Ascending aorta (tissue), 2 donors: ENCODE measurements around the gene DGCR2. TPM values are rescaled to one million over a fixed set of nuclear protein-coding genes. Genes with fewer than 3 reads are reported as not detected.

ENCODE experiments used
- DNase-seq, 2 donors: peaks; one replicate each; pipeline ENCODE4 v3.0.0-alpha.2; 2019; ENCODE audit warnings: low spot score in 2 of 2
- H3K27ac ChIP-seq, 2 donors: fragments of 200-600 bp; sonication (generic); one replicate each; pipeline ENCODE4 v1.5.1; 2016 to 2017; ENCODE audit warnings: mild to moderate bottlenecking in 1 of 2
- H3K27me3 ChIP-seq: fragments of 200-600 bp; sonication (generic); one replicate; pipeline ENCODE4 v1.5.1; 2017
- H3K36me3 ChIP-seq, 2 donors: fragments of 200-600 bp; sonication (generic); one replicate each; pipeline ENCODE4 v1.5.1; 2016
- H3K4me1 ChIP-seq, 2 donors: fragments of 200-600 bp; sonication (generic); one replicate each; pipeline ENCODE4 v1.5.1; 2016 to 2017; ENCODE audit warnings: mild to moderate bottlenecking in 1 of 2
- H3K4me3 ChIP-seq, 2 donors: fragments of 200-600 bp; sonication (generic); one replicate each; pipeline ENCODE4 v1.5.1; 2016 to 2017; ENCODE audit warnings: mild to moderate bottlenecking in 1 of 2
- H3K9me3 ChIP-seq, 2 donors: fragments of 200-600 bp; sonication (generic); one replicate each; pipeline ENCODE4 v1.5.1; 2016
- CTCF ChIP-seq, 3 experiments: fragments of 200-600 bp in 2 of 3; fragments of 450-650 bp in 1 of 3; sonication (generic) in 2 of 3; IDR thresholded peaks; one replicate each; pipeline ENCODE4 v1.5.1; 2016 to 2019; ENCODE audit warnings: antibody characterized with exemption in 3 of 3, mild to moderate bottlenecking in 1 of 3, moderate library complexity in 1 of 3
- intact Hi-C: fragments of 100-400 bp; cut with DNase I; formaldehyde crosslinking; loops from one replicate; pipeline ENCODE4 v1.15.1; 2023
- total RNA-seq: library from RNA; depleted of rRNA; stranded (reverse); fragments of >200 nt; gene quantifications from one replicate; pipeline ENCODE4 v1.1.0, GENCODE V29; 2016

DGCR2 gene
- total RNA-seq, 1 donor from 2014 or later: 34.7 TPM

- Histone ChIP-seq H3K36me3 (peaks cover 74 to 95% of the 10 kb centered on the region in 2 donors), H3K9me3 (no peaks in the 10 kb centered on the region), H3K4me1 (no peaks in the 10 kb centered on the region), H3K27me3 (no peaks in the 10 kb centered on the region), H3K4me3 (no peak overlapping the region), H3K27ac (no peak overlapping the region)
- DNase-seq: no peak
- no peak for TF ChIP-seq CTCF (IDR thresholded peaks at IDR 0.05)
- intact Hi-C loops: no loop called here
Measured at GRCh38 chr22:19065298-19065859, 56.8 kb downstream of the DGCR2 start.

DNA sequence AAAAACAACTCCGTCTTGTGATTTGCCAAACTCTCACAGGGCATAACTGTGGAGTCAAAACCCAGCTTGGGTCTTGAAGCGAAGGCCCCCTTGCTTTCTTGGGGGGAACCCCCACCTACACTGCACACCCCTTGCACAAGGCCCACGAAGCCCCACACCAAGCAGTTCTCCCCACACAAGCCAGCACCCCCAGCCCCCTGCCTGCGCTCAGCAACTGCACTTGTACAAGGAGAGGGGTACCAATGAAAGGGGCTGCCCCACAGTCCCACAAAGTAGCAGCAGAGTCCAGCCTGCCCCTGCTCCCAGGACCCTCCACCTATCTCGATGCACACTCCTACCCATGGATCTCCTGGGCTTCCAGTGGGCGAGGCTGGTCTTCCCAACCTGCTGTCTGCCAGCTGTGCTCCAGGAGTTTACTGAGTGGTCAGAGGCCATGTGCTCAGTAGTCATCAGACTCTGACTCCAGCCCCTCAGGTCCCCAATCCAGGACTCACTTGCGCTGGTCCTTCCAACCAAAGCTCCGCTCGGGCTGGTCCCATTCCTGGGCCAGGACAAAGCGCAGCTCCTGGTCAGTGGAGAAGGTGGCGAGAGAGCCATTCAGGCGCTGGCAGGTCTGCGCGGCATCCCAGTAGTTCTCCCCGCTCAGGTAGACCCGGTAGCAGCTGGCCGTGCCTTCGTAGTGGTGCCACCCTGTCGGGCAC, 57.7 kb downstream of the DGCR2 start:
- intact Hi-C loops: no loop called here
- H3K4me3 ChIP-seq: no peak overlapping the region
- DNase-seq: no peak
- TF ChIP-seq CTCF (IDR thresholded peaks at IDR 0.05): no peak
- H3K9me3 ChIP-seq: no peaks in the 10 kb centered on the region
- H3K27ac ChIP-seq: no peak overlapping the region
- peaks cover 83 to 97% of the 10 kb centered on the region in 2 donors for H3K36me3 ChIP-seq
- no peaks in the 10 kb centered on the region for H3K4me1 ChIP-seq
- no peaks in the 10 kb centered on the region for H3K27me3 ChIP-seq

DNA sequence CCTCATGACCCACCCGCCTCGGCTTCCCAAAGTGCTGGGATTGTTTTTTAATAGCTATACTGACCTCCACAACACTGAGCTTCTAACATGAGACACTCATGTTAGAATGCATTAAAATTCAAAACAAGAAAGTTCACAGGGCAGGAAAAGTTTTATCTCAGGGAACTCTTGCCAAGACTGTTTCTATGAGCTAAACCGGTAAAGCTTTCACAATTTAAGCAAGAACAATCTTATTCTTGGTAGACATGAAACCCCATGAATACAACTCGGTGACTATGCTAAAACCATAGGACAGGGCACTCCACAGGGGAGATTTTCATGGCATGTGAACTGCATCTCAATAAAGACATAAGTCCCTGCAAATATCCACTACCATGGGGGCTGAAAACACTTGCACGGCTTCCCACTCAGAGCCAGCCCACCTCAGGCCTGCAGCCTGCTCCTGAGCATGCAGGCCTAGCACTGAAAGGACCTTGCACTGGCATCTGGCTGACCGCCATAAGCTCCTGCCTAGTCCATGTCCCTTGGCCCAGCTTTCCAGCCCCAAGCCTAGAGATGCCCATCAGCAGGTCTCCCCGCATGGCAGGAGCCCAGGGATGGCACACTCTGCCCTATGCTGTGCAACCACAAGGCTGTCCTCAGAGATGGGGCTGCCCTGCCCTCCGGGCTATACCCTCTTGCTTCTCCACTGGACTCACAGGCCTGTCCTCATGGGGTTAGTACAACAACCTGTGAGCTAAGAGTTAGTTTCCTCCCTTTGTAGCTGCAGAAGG, 58.4 kb downstream of the DGCR2 start:
- DNase-seq: no peak
- no peak for TF ChIP-seq CTCF (IDR thresholded peaks at IDR 0.05)
- intact Hi-C loops: no loop called here

DNA sequence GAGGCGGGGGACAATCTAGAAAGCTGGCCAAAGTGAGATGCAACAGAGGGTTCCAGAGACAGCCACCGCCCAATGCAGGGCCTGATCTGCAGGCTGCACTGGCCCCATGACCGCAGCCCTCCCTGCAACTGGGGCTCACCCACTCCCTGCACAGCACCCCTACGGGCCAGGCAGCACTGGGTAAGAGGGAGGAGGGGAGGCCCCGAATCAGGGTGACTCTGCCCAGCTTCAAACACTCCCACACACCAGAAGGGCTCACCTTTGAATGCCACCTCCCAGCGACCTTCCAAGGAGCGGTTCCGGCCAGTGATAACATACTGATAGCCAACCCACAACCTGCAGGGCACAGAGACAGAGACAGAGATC, 59.3 kb downstream of the DGCR2 start:
- no peaks in the 10 kb centered on the region for H3K27me3 ChIP-seq
- intact Hi-C loops: no loop called here
- peaks cover 91 to 96% of the 10 kb centered on the region in 2 donors for H3K36me3 ChIP-seq
- DNase-seq: no peak
- no peak for TF ChIP-seq CTCF (IDR thresholded peaks at IDR 0.05)
- no peak overlapping the region for H3K27ac ChIP-seq
- no peak overlapping the region for H3K4me3 ChIP-seq
- H3K9me3 ChIP-seq: no peaks in the 10 kb centered on the region
- H3K4me1 ChIP-seq: no peaks in the 10 kb centered on the region

More for the DNA sequence above, 58.4 kb downstream of the DGCR2 start:
- no peaks in the 10 kb centered on the region for H3K9me3 ChIP-seq
- H3K36me3 ChIP-seq: peaks cover 88 to 98% of the 10 kb centered on the region in 2 donors
- no peak overlapping the region for H3K27ac ChIP-seq
- no peaks in the 10 kb centered on the region for H3K4me1 ChIP-seq
- H3K27me3 ChIP-seq: no peaks in the 10 kb centered on the region
- no peak overlapping the region for H3K4me3 ChIP-seq

- H3K9me3 ChIP-seq: no peaks in the 10 kb centered on the region
- no peak overlapping the region for H3K4me3 ChIP-seq
- DNase-seq: no peak
- H3K27ac ChIP-seq: no peak overlapping the region
- H3K27me3 ChIP-seq: no peaks in the 10 kb centered on the region
- H3K4me1 ChIP-seq: no peaks in the 10 kb centered on the region
- no peak for TF ChIP-seq CTCF (IDR thresholded peaks at IDR 0.05)
- intact Hi-C loops: no loop called here
- H3K36me3 ChIP-seq: peaks cover 86 to 97% of the 10 kb centered on the region in 2 donors
Measured at GRCh38 chr22:19062139-19062942, 59.9 kb downstream of the DGCR2 start.
